HG02623 (cell line): Measurements from ENCODE around the gene TRMO.

Experiments used
- ATAC-seq: cut with Tn5 transposase; IDR thresholded peaks from one replicate; pipeline ENCODE4 v1.9.1; 2021; ENCODE audit warnings: moderate library complexity; ENCODE audit not compliant: unreplicated experiment

The TRMO gene

DNA sequence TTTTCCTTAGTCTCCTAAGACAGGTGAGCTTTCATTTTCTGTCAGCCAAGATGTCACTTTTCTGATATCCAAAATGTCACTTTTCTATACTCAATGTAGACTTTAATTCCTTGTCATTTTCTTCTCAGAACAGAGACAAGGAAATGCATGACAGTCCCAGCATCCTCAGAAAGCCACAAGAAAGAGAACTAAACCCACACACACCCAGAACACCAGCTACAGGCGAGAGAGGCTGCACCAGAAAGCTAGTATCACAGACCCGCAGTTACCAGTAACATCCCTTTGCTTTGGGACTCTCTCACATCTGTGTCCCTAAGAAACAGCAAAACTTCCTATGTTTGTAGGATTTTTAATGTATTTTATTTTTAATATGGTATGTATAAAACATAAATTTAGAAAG is 17.1 kb downstream of the TRMO start:
- no peak for ATAC-seq

DNA sequence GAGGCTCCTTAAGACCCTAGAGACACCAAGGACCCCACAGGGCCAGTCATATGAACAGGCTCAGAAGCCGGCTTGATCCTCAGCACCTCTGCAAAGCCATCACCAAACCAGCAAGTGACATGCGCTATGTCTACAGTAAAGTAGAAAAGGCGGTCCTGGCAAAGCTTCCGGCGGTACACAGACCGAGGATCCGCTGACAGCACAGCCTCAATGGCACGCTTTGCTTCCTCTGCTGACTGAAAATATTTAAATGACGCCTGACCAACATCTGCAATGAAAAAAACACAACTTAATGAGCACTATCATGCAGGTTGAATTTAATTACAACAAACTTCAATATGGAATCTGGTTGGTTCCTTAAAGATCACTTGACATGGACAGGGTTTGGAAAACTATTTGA is 17.6 kb downstream of the TRMO start:
- no peak for ATAC-seq

GRCh38 chr9:97903177-97903576 is 19.1 kb downstream of the TRMO start:
- no peak for ATAC-seq

GRCh38 chr9:97900738-97901565 is 21.3 kb downstream of the TRMO start:
- no peak for ATAC-seq

- ATAC-seq, result no peak
Observed at GRCh38 chr9:97900103-97900737, 22.1 kb downstream of the TRMO start.

- no peak for ATAC-seq
Observed at GRCh38 chr9:97895695-97896332, 26.5 kb downstream of the TRMO start.

- no peak for ATAC-seq
Observed at GRCh38 chr9:97895211-97895610, 27.1 kb downstream of the TRMO start.

- ATAC-seq, result no peak
Observed at GRCh38 chr9:97892421-97892820, 29.9 kb downstream of the TRMO start.

DNA sequence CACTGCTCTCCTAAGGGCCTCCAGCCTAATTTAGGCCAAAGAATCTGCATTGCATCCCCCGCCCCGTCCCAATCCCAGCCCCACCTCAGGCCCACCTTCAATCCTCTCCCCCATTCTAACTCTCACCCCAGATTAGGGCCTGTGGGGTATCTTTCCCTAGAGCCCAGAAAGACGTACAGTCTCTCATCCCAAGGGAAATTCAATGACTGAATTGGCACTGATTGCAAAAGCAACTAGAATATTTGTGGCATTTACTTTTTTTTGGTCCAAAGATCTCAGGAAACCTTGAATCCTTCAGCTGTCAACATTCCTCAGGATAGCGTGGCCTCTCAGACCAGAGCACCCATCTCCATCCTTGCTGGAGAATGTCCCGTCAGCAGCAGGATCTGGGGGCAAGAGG is 30.6 kb downstream of the TRMO start:
- no peak for ATAC-seq

DNA sequence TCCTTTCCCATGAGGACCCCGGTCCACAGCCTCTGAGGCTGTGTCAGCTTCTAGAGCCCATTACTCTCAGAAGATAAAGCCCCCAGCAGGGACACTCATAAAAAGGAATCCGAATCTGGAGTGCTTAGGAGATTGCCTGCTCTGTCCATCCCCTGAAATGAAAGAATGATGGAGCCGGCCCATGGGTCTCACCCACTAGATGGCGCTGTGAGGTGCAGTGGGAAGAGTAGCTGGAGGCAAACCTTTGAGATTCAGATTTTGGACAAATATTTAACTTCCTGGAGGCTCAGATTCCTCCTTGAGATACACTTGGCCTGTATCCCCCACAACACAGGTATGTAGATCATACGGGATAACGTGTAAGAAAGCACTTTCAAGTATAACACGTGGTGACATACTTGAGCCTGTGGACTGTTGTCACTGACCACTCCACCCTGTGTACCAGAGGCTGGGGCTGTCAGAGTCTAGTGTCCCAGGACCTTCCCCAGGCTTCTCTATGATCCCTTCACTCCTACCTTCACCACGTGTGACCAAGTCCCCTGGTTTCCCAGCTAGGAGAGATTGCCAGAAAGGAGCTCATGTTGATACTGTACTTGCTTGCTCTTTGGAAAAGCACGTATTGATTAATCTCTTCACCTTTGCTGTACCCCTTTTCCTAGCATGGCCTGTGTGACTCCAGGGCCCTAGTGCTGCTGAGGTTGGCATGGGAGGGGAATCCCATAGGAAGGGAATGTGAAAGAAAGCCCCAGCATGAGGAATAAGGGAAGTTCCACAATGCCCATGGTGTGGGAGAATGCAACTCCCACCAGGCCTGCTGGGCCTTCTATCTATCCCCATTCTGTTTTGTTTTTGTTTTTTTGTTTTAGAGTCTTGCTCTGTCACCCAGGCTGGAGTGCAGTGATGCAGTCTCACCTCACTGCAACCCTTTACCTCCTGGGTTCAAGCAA is 32.1 kb downstream of the TRMO start:
- ATAC-seq, result no peak

- no peak for ATAC-seq
Observed at GRCh38 chr9:97880336-97880735, 42.0 kb downstream of the TRMO start.

GRCh38 chr9:97876061-97876460 is 46.2 kb downstream of the TRMO start:
- ATAC-seq, result no peak

- no peak for ATAC-seq
Observed at GRCh38 chr9:97875111-97875510, 47.2 kb downstream of the TRMO start.

DNA sequence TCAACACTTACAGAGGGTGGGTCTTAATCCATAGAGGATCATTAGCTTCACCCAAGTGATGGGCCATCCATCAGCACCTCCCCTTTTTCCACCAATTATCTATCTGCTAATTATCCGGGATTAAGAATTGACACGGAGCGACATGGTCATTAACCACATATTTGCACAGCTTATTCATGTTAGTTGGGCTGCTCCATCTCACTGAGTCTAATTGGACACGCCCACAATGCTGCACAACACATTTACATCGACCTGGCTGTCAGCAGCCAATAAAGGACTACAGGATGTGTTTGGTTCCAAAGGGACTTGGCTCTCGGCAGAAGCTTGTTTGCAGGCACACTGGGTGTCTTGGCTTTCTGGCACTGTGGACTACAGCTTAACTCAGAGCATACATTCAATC is 47.7 kb downstream of the TRMO start:
- no peak for ATAC-seq

DNA sequence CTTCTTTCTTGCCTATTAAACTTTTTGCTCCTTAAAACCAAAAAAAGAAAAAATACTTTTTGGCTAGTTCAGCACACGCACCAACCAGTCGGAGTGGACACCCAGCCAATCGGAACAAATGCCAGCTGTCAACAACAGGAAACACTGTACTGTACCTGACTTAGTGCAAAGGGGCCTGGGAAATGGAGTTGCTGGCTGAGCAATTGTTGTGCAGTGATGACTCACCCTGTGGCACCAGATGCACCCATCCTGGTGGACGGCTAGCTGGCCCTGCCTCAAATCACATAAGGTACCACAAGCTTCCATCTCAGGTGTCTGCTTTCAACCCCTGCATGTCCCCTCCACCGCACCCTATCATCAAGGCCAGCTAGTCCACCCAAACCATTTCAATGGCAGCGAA is 48.4 kb downstream of the TRMO start:
- ATAC-seq, result no peak

GRCh38 chr9:97873425-97873824 is 48.9 kb downstream of the TRMO start:
- ATAC-seq, result no peak

- ATAC-seq, result no peak
Observed at GRCh38 chr9:97868859-97869258, 53.4 kb downstream of the TRMO start.

DNA sequence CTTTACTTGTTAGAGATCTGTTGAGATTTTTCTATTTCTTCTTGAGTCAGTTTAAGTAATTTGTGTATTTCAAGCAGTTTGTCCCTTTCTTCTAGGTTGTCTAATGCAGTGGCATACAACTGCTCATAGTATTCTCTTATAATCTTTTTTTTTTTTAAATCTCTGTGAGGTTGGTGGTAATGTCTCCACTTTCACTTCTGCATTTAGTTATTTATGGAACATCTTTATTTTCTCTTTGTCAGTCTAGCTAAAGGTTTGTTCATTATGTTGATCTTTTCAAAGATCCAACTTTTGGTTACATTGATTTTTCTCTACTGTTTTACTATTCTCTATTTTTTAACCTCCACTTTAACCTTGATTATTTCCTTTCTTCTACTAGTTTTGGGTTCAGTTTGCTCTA is 55.5 kb downstream of the TRMO start:
- ATAC-seq, result no peak

- no peak for ATAC-seq
Observed at GRCh38 chr9:97866300-97866699, 56.0 kb downstream of the TRMO start.

DNA sequence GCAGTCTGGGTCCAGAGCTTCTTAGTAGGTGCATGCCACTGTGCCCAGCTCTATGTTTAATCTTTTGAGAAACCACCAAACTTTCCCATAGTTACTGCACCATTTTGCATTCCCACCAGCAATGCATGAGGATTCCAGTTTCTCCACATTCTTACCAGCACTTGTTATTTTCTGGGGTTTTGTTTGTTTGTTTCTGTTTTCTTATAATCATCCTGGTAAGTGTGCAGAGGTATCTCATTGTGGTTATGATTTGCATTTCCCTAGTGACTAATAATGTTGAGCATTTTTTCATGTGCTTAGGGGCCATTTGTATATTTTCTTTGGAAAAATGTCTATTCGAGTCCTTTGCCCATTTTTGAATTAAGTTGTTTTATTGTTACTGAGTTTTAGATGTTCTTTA is 57.9 kb downstream of the TRMO start:
- no peak for ATAC-seq

DNA sequence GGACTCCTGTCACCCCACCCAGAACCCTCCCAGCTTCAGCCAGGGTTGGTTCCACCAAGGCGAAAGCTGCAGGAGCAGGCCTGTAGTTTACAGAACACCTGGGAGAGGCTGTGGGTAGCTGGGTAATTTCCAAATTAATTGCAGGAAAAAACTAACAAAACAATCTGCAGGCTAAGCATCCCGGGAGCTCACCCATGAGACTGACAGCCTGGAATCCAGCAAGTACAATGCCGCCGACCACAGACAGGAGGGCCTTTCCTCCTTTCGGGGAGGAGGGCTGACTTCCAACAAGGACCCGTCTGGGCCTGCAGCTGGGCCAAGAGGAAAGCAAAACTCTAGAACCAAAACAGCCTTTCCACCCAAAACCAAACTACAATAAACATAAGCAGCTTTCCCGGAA is 59.0 kb downstream of the TRMO start:
- ATAC-seq, result no peak
